Omental fat pad (tissue), 4 donors: ENCODE results near the gene SETDB2. TPM values are rescaled to one million over a fixed set of nuclear protein-coding genes. Genes with fewer than 3 reads are reported as not detected.

Experiments used
- ATAC-seq: fragments of 150-250 bp; one replicate; pipeline ENCODE4 v1.9.1; 2016; ENCODE audit warnings: mild to moderate bottlenecking, moderate library complexity; ENCODE audit not compliant: low FRiP score
- DNase-seq: peaks from one replicate; pipeline ENCODE4 v3.0.0-alpha.2; 2019; ENCODE audit warnings: low spot score
- total RNA-seq, 4 donors: library from RNA; depleted of rRNA; stranded (reverse); fragments of >200 nt; gene quantifications; one replicate each; pipeline ENCODE4 v1.1.0, GENCODE V29; 2016
- TF ChIP-seq, protein P1 (sequence below), 3 donors: fragments of 450-650 bp; IDR thresholded peaks; one replicate each; pipeline ENCODE4 v1.5.1; 2016 to 2017; ENCODE audit warnings: antibody characterized with exemption in 3 of 3, mild to moderate bottlenecking in 3 of 3, moderate library complexity in 2 of 3

SETDB2 gene
- total RNA-seq, 4 donors from 2014 or later, result 5.6 to 9.6 (median 6.6) TPM

- TF ChIP-seq, protein P1, sequence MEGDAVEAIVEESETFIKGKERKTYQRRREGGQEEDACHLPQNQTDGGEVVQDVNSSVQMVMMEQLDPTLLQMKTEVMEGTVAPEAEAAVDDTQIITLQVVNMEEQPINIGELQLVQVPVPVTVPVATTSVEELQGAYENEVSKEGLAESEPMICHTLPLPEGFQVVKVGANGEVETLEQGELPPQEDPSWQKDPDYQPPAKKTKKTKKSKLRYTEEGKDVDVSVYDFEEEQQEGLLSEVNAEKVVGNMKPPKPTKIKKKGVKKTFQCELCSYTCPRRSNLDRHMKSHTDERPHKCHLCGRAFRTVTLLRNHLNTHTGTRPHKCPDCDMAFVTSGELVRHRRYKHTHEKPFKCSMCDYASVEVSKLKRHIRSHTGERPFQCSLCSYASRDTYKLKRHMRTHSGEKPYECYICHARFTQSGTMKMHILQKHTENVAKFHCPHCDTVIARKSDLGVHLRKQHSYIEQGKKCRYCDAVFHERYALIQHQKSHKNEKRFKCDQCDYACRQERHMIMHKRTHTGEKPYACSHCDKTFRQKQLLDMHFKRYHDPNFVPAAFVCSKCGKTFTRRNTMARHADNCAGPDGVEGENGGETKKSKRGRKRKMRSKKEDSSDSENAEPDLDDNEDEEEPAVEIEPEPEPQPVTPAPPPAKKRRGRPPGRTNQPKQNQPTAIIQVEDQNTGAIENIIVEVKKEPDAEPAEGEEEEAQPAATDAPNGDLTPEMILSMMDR (IDR thresholded peaks at IDR 0.05), result no peak
These were observed 39.9 kb upstream of the SETDB2 start for GRCh38 chr13:49403996-49404702.

DNA sequence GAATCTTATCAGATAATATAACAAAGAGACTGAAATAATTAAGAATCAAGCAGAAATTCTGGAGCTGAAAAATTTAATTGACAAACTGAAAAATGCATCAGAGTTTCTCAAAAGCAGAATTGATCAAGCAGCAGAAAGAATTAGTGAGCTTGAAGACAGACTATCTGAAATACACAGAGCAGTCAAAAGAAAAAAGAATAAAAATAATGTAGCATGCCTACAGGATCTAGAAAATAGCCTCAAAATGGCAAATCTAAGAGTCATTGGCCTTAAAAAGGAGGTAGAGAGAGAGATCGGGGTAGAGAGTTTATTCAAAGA lies 39.4 kb upstream of the SETDB2 start:
- TF ChIP-seq, protein P1 (IDR thresholded peaks at IDR 0.05), result no peak
- no peak for DNase-seq
- ATAC-seq, result no peak

More at GRCh38 chr13:49403996-49404702, 39.9 kb upstream of the SETDB2 start:
- DNase-seq, result no peak
- no peak for ATAC-seq

DNA sequence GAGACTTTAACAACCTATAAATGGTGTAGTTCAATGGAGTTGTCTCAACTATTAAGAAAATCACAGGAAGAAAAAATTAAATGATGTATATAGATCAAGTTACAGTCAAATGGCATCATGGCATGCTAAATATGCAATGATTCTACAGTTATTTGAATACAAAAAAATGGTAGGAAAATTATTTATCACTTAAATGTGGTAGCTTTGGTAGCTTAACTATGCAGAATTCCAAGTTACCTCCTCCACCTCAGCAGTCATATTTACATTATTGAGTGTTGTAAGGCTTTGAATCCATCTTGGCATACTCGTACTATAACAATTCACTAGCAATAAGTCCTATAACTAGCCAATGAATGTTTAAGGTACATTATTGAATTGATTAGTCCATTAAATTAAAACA lies 37.0 kb upstream of the SETDB2 start:
- DNase-seq (no peak), ATAC-seq (no peak)
- TF ChIP-seq, protein P1 (IDR thresholded peaks at IDR 0.05), result no peak

- TF ChIP-seq, protein P1 (IDR thresholded peaks at IDR 0.05), result no peak
- DNase-seq, result no peak
- ATAC-seq, result no peak
These were observed 36.1 kb upstream of the SETDB2 start for GRCh38 chr13:49407936-49408335.

DNA sequence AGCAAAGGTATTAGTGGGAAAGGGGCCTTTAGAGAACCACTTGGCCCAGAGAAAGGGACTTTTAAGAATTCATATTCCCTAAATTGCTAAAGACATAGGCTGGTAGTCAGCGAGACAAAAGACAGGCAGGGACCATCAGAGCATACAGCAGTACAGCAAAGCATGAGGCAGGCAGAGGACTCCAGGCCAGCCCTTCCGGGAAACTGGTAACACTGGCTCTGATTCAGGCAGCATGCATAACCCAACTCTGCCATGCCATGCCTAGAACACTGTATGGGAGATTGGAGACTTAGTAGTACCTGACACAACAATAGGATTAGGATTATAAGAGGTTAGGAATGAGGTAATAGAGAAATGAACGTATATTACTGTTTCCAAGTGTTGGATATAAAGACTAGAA lies 35.1 kb upstream of the SETDB2 start:
- DNase-seq, result no peak
- no peak for ATAC-seq
- TF ChIP-seq, protein P1 (IDR thresholded peaks at IDR 0.05), result no peak

DNA sequence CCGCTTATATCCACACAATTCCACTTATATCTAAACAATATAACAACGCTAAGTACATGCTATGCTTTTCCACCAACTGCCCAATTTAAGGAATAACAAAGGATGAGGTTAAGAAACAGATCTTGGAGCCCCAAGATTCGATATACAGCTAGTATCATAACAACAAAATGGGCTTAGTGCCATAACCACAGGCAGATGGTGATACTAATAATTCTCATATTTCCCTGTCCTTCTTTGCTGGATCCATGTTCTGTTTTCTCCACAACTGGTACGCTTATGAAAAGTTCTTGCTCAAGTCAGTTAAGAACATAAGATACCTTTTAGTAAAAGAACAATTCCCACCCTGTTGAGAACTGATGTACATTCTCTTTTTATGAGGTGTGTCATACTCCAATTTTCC lies 34.1 kb upstream of the SETDB2 start:
- DNase-seq, result no peak
- ATAC-seq, result no peak
- TF ChIP-seq, protein P1 (IDR thresholded peaks at IDR 0.05), result no peak

- TF ChIP-seq, protein P1 (IDR thresholded peaks at IDR 0.05), result no peak
- DNase-seq, result no peak
- no peak for ATAC-seq
These were observed 33.6 kb upstream of the SETDB2 start for GRCh38 chr13:49410477-49410876.
